ENCODE results near the gene TRAF4.

TRAF4 gene

DNA sequence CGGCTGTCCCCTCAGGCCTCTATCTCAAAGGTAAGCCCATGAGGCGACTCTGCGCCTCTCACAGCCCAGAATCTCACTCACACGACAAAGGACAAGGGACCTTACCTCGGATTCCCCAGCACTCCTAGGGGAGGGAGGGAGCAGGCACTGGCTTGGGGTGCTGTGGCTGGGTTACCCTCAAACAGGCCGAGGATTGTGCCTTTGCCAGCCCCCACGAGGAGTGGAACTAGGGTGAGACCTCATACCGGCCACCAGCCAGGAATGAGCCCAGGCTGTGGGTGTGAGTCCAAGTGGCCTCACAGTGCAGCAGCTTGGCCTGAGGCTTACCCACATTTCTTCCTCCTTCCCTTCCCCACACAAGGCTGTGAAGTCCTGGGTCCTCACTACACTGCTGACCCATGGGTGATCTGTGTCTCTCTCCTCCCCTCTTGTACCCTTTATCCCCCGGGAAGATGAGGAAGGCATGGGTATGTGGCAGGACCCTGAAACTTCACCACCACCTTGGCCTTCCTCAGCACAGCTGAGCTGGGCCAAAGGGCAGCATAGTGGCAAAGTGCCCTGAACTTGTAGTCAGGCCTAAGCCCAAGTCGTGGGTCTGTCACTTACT is 38.0 kb upstream of the TRAF4 start:
- H3K4me1 ChIP-seq (ENCODE audit: control insufficient read depth, insufficient read depth, low read length) = peaks cover 11% of the 10 kb centered on the region
- no peak for DNase-seq (ENCODE audit: low read depth)
- no peak overlapping the region for H3K4me3 ChIP-seq (ENCODE audit: low read length)
- H3K9ac ChIP-seq (ENCODE audit: low read length) = no peak overlapping the region
- H3K36me3 ChIP-seq (ENCODE audit: control insufficient read depth, insufficient read depth, low read length, severe bottlenecking) = peaks cover 41% of the 10 kb centered on the region
- H3K9me3 ChIP-seq (ENCODE audit: control insufficient read depth, low read length) = no peaks in the 10 kb centered on the region
- no peaks in the 10 kb centered on the region for H3K27me3 ChIP-seq (replicated peaks; ENCODE audit: control insufficient read depth, insufficient read depth, low read length)

DNA sequence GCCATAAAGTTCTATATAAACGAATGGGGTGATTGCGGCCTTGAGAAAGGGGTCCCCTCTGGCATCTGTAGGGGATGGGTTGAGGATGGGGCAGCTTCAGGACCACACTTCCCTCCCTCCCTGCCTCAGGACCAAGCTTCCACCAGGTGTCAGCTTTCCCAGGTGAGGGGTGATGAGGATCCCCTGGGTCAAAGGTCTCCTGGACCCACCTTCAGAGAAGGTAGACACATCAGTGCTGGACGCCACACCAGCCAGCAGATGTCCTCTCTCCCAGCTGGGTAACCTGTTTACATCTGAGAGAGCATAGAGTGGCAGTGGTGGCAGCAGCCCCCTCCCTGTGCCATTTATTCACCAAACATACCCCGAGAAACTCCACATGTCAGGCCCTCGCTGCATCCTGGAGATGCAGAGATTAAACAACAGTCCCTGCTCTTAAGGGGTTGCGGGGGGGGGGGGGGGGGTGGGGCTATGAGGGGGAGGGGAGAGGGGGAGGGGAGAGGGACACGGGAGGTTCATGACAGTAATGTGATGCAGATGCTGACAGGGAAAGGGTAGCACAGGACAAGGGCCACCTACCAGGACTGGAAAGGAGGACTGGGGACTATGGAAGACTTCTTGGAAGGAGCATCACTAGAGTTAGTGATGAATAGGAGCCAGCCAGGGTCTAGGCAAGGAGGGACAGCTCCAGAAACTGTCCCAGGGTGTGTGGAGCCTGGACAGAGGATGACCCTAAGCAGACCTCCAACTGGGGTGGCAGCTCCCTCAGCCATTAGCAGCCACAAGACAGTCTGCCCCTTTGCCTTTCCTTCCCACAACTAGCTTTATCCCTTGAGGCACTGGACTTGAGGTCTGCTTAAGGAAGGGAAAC is 37.1 kb upstream of the TRAF4 start:
- no peak for DNase-seq (ENCODE audit: low read depth)

GRCh38 chr17:28707339-28707720 is 36.5 kb upstream of the TRAF4 start:
- Histone ChIP-seq H3K36me3 (ENCODE audit: control insufficient read depth, insufficient read depth, low read length, severe bottlenecking) (peaks cover 26% of the 10 kb centered on the region), H3K4me3 (ENCODE audit: low read length) (no peak overlapping the region), H3K9ac (ENCODE audit: low read length) (no peak overlapping the region), H3K9me3 (ENCODE audit: control insufficient read depth, low read length) (no peaks in the 10 kb centered on the region), H3K4me1 (ENCODE audit: control insufficient read depth, insufficient read depth, low read length) (peaks cover 10% of the 10 kb centered on the region), H3K27me3 (replicated peaks; ENCODE audit: control insufficient read depth, insufficient read depth, low read length) (no peaks in the 10 kb centered on the region)
- no peak for DNase-seq (ENCODE audit: low read depth)

More for the DNA sequence above, 37.1 kb upstream of the TRAF4 start:
- Histone ChIP-seq H3K9me3 (ENCODE audit: control insufficient read depth, low read length) (no peaks in the 10 kb centered on the region), H3K9ac (ENCODE audit: low read length) (no peak overlapping the region), H3K4me1 (ENCODE audit: control insufficient read depth, insufficient read depth, low read length) (peaks cover 11% of the 10 kb centered on the region), H3K4me3 (ENCODE audit: low read length) (no peak overlapping the region), H3K36me3 (ENCODE audit: control insufficient read depth, insufficient read depth, low read length, severe bottlenecking) (peaks cover 32% of the 10 kb centered on the region), H3K27me3 (replicated peaks; ENCODE audit: control insufficient read depth, insufficient read depth, low read length) (no peaks in the 10 kb centered on the region)

- DNase-seq (ENCODE audit: low read depth) = peak; percentile 97
- Histone ChIP-seq H3K9ac (ENCODE audit: low read length) (peak overlapping the region; percentile 78), H3K9me3 (ENCODE audit: control insufficient read depth, low read length) (no peaks in the 10 kb centered on the region), H3K36me3 (ENCODE audit: control insufficient read depth, insufficient read depth, low read length, severe bottlenecking) (peaks cover 19% of the 10 kb centered on the region), H3K4me3 (ENCODE audit: low read length) (peak overlapping the region; percentile 71), H3K4me1 (ENCODE audit: control insufficient read depth, insufficient read depth, low read length) (peaks cover 3% of the 10 kb centered on the region), H3K27me3 (replicated peaks; ENCODE audit: control insufficient read depth, insufficient read depth, low read length) (no peaks in the 10 kb centered on the region)
Observed at GRCh38 chr17:28710861-28711722, 32.7 kb upstream of the TRAF4 start.

GRCh38 chr17:28711723-28712031 is 32.1 kb upstream of the TRAF4 start, which contains the start of gene PROCA1:
Gene PROCA1, minus strand, starts transcription at chr17:28711888. Its CDS starts 228 bp downstream, at chr17:28711660.
- DNase-seq (ENCODE audit: low read depth) = no peak
- H3K9me3 ChIP-seq (ENCODE audit: control insufficient read depth, low read length) = no peaks in the 10 kb centered on the region
- peak within 1 kb of the TSS; percentile 78 for H3K9ac ChIP-seq (ENCODE audit: low read length)
- peaks cover 8% of the 10 kb centered on the region for H3K4me1 ChIP-seq (ENCODE audit: control insufficient read depth, insufficient read depth, low read length)
- H3K27me3 ChIP-seq (replicated peaks; ENCODE audit: control insufficient read depth, insufficient read depth, low read length) = no peaks in the 10 kb centered on the region
- H3K4me3 ChIP-seq (ENCODE audit: low read length) = peak within 1 kb of the TSS; percentile 71
- H3K36me3 ChIP-seq (ENCODE audit: control insufficient read depth, insufficient read depth, low read length, severe bottlenecking) = peaks cover 19% of the 10 kb centered on the region

DNA sequence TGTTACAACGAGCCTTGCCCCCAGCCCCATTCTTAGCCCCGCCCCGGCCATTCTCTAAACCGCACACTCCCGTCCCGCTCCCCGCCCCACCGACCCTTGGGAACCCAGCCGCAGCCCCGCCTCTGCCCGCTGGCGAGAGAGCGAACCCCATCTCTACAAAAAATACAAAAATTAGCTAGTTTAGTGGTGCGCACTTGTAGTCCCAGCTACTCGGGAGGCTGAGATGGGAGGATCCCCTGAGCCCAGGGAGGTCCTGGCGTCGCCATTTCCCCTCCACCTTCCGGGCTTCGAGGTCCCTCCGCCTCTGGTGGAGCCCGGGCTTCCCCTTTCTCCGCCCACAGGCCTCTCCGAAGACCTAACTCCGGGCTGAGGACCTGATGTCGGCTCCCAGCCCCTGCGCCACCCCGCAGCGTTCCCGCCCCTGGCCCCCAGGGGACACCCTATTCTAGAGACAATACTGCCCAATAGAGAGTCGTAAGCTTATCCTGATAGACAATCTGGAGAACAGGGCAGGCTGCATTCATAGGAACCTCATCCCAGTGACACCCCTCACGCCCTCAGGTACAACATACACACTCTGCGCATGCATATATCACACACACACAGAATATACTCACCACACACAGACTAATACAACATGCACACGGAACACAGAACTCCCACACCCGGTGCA is 31.6 kb upstream of the TRAF4 start:
- Histone ChIP-seq H3K9ac (ENCODE audit: low read length) (peak overlapping the region; percentile 62), H3K4me3 (ENCODE audit: low read length) (peak overlapping the region; percentile 71), H3K4me1 (ENCODE audit: control insufficient read depth, insufficient read depth, low read length) (peaks cover 9% of the 10 kb centered on the region), H3K27me3 (replicated peaks; ENCODE audit: control insufficient read depth, insufficient read depth, low read length) (no peaks in the 10 kb centered on the region), H3K36me3 (ENCODE audit: control insufficient read depth, insufficient read depth, low read length, severe bottlenecking) (peaks cover 19% of the 10 kb centered on the region), H3K9me3 (ENCODE audit: control insufficient read depth, low read length) (no peaks in the 10 kb centered on the region)
- no peak for DNase-seq (ENCODE audit: low read depth)

DNA sequence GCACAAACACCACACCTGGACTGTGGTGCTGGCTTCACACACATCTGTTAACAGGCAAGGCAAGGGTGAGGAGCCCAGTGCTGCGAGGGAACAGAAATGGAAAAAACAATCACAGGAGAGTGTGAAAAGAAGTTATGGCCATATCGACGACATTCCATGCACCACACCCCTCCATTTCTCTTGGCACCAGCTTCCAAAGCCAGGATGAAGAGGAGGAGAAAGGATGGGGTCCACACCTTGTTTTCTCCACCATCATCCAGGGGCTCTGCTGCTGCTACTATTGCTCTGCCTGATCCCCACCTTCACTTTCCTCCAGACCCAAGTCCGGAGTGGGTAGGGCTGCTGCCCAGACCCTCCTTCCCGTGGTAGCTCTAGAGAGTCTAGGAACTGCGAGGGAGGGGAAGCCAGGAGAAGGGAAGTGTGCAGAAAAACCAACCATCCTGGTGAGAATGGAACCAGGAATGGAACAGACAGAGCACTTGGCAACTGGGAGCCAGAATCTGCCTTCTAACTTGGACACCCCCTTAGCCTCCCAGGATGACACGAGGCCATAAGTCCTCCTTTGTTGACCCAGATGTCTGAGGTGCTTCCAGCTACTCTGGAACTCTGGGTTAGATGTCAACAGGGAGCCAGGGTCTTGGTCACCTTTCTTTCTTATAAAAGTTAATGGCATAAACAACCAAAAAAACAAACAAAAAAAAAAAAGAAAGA is 31.0 kb upstream of the TRAF4 start:
- no peaks in the 10 kb centered on the region for H3K27me3 ChIP-seq (replicated peaks; ENCODE audit: control insufficient read depth, insufficient read depth, low read length)
- peaks cover 19% of the 10 kb centered on the region for H3K36me3 ChIP-seq (ENCODE audit: control insufficient read depth, insufficient read depth, low read length, severe bottlenecking)
- peak overlapping the region; percentile 62 for H3K9ac ChIP-seq (ENCODE audit: low read length)
- peaks cover 9% of the 10 kb centered on the region for H3K4me1 ChIP-seq (ENCODE audit: control insufficient read depth, insufficient read depth, low read length)
- no peak for DNase-seq (ENCODE audit: low read depth)
- H3K9me3 ChIP-seq (ENCODE audit: control insufficient read depth, low read length) = no peaks in the 10 kb centered on the region
- no peak overlapping the region for H3K4me3 ChIP-seq (ENCODE audit: low read length)

DNA sequence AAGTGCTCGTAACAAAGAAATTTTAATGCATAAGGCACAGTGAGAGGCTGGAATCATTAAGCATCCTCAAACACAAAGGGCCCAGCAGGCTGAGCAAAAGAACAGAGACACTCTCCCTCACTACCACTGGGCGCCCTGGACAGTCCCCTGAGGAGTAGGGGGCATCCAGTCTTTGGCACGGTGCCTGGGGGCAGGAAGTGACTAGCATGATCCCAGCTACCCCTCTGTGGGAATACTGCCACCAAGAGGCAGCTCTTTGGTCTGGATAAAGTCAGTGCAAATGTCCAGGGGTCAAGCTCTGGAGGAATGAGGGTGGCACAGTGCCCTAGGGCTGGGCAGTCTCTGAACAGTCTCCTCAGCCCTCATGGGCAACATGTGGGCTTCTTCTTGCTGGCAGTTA is 29.5 kb upstream of the TRAF4 start:
- peaks cover 21% of the 10 kb centered on the region for H3K4me1 ChIP-seq (ENCODE audit: control insufficient read depth, insufficient read depth, low read length)
- H3K36me3 ChIP-seq (ENCODE audit: control insufficient read depth, insufficient read depth, low read length, severe bottlenecking) = peaks cover 19% of the 10 kb centered on the region
- no peak overlapping the region for H3K9ac ChIP-seq (ENCODE audit: low read length)
- no peak overlapping the region for H3K4me3 ChIP-seq (ENCODE audit: low read length)
- no peak for DNase-seq (ENCODE audit: low read depth)
- no peaks in the 10 kb centered on the region for H3K27me3 ChIP-seq (replicated peaks; ENCODE audit: control insufficient read depth, insufficient read depth, low read length)
- H3K9me3 ChIP-seq (ENCODE audit: control insufficient read depth, low read length) = no peaks in the 10 kb centered on the region

GRCh38 chr17:28715217-28715616 is 28.6 kb upstream of the TRAF4 start:
- no peak overlapping the region for H3K4me3 ChIP-seq (ENCODE audit: low read length)

GRCh38 chr17:28716740-28717577 is 26.9 kb upstream of the TRAF4 start:
- peak; percentile 65 for DNase-seq (ENCODE audit: low read depth)
- Histone ChIP-seq H3K9ac (ENCODE audit: low read length) (peak overlapping the region; percentile 91), H3K4me1 (ENCODE audit: control insufficient read depth, insufficient read depth, low read length) (peaks cover 30% of the 10 kb centered on the region), H3K27me3 (replicated peaks; ENCODE audit: control insufficient read depth, insufficient read depth, low read length) (no peaks in the 10 kb centered on the region), H3K36me3 (ENCODE audit: control insufficient read depth, insufficient read depth, low read length, severe bottlenecking) (peaks cover 28% of the 10 kb centered on the region), H3K4me3 (ENCODE audit: low read length) (peak overlapping the region; percentile 89), H3K9me3 (ENCODE audit: control insufficient read depth, low read length) (no peaks in the 10 kb centered on the region)

More at GRCh38 chr17:28715217-28715616, 28.6 kb upstream of the TRAF4 start:
- H3K9me3 ChIP-seq (ENCODE audit: control insufficient read depth, low read length) = no peaks in the 10 kb centered on the region
- H3K4me1 ChIP-seq (ENCODE audit: control insufficient read depth, insufficient read depth, low read length) = peaks cover 21% of the 10 kb centered on the region
- H3K36me3 ChIP-seq (ENCODE audit: control insufficient read depth, insufficient read depth, low read length, severe bottlenecking) = peaks cover 19% of the 10 kb centered on the region
- no peaks in the 10 kb centered on the region for H3K27me3 ChIP-seq (replicated peaks; ENCODE audit: control insufficient read depth, insufficient read depth, low read length)
- DNase-seq (ENCODE audit: low read depth) = no peak
- H3K9ac ChIP-seq (ENCODE audit: low read length) = no peak overlapping the region

Data from adipocyte (in vitro differentiated cells).